ENCODE measurements around the gene ANGPTL8.

DNA sequence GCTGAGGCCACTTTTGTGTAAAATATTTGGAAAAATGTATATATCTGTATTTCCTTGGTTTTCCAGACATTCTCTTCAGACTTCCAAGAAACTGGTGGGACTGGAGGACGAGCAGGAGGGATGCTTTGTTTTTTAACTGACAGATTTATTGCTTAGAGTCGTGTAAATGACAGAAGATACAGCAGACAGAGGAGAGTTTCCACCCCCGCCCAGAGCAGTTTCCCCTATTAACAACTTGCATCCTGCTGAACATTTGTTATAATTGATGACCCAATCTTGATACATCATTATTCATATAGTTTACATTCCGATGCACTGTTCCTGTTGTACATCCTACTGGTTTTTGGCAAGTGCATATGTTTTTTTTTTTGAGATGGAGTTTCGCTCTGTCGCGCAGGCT is 30.0 kb downstream of the ANGPTL8 start:
- no peak for TF ChIP-seq ZNF274 (IDR thresholded peaks at IDR 0.05; ENCODE audit: low read depth, low read length)
- no peak for TF ChIP-seq YY1 (IDR thresholded peaks at IDR 0.05; ENCODE audit: insufficient read depth, insufficient read length)

All from NT2/D1 (cell line).